H1 (cell line): ENCODE results near the gene NUP188. TPM values are rescaled to one million over a fixed set of nuclear protein-coding genes. Genes with fewer than 3 reads are reported as not detected.

Experiments
- CTCF ChIA-PET: fragments of 300-600 bp; sonication (Branson Sonifier 250); formaldehyde crosslinking; loops from one replicate; lab custom pipeline; 2021; ENCODE audit not compliant: partially characterized antibody; lab: Charles Lee
- POLR2A ChIA-PET: fragments of 300-600 bp; sonication (Branson Sonifier 250); formaldehyde crosslinking; loops from one replicate; lab custom pipeline; 2021; ENCODE audit warnings: inconsistent platforms; ENCODE audit not compliant: partially characterized antibody; lab: Charles Lee
- DNase-seq, 2 experiments: peaks; one replicate each; pipeline versions ENCODE4 v3.0.0 to v3.0.0-alpha.2; 2010 to 2022; ENCODE audit warnings: low spot score in 2 of 2, low read depth in 1 of 2, mixed read lengths in 1 of 2
- FAIRE-seq: peaks from 2 replicates; lab custom pipeline; 2011; peaks lifted over from hg19 to GRCh38; lab: Jason Lieb, UNC
- H2AFZ ChIP-seq: 2 replicates; pipeline ENCODE4 v1.8.1; 2012; ENCODE audit warnings: low read length, inconsistent platforms
- H2AK5ac ChIP-seq: 2 replicates; pipeline ENCODE4 v1.6.1; 2013; ENCODE audit warnings: low read depth, low read length
- H2BK120ac ChIP-seq: replicated peaks from 2 replicates; pipeline ENCODE3; 2013; ENCODE audit warnings: low read depth, low read length, inconsistent platforms
- H2BK12ac ChIP-seq: 2 replicates; pipeline ENCODE4 v1.6.1; 2013; ENCODE audit warnings: low read depth, low read length
- H2BK15ac ChIP-seq: 2 replicates; pipeline ENCODE4 v1.6.1; 2013; ENCODE audit warnings: low read length
- H2BK20ac ChIP-seq: 2 replicates; pipeline ENCODE4 v1.6.1; 2013; ENCODE audit warnings: low read length
- H2BK5ac ChIP-seq: 2 replicates; pipeline ENCODE4 v1.6.1; 2013; ENCODE audit warnings: low read depth, low read length
- H3K14ac ChIP-seq: 2 replicates; pipeline ENCODE4 v1.6.1; 2013; ENCODE audit warnings: inconsistent platforms; ENCODE audit not compliant: insufficient read length
- H3K18ac ChIP-seq: 2 replicates; pipeline ENCODE4 v1.6.1; 2013; ENCODE audit warnings: low read length; ENCODE audit errors: extremely low read depth
- H3K23ac ChIP-seq: 2 replicates; pipeline ENCODE4 v1.6.1; 2013; ENCODE audit warnings: inconsistent platforms; ENCODE audit not compliant: insufficient read length
- H3K23me2 ChIP-seq: 2 replicates; pipeline ENCODE4 v1.6.1; 2013; ENCODE audit warnings: low read depth, low read length
- H3K27ac ChIP-seq: 2 replicates; pipeline ENCODE4 v1.6.1; 2011; ENCODE audit warnings: low read depth, low read length, inconsistent platforms
- H3K27me3 ChIP-seq, 4 experiments: replicated peaks in 1 of 4; 1 replicate in 1 of 4; 2 replicates in 3 of 4; pipeline versions ENCODE4 v1.6.1 to v1.8.1; 2011 to 2013; ENCODE audit warnings: low read length in 3 of 4, mild to moderate bottlenecking in 3 of 4, inconsistent platforms in 2 of 4, mixed read lengths in 2 of 4, moderate library complexity in 1 of 4; ENCODE audit not compliant: control insufficient read depth in 3 of 4, insufficient read depth in 3 of 4; ENCODE audit errors: extremely low read depth in 1 of 4
- H3K36me3 ChIP-seq, 4 experiments: 2 replicates each; pipeline versions ENCODE4 v1.6.1 to v1.8.1; 2011 to 2013; ENCODE audit warnings: mild to moderate bottlenecking in 4 of 4, low read length in 3 of 4, moderate library complexity in 2 of 4, control low read depth in 1 of 4, inconsistent platforms in 1 of 4; ENCODE audit not compliant: insufficient read depth in 4 of 4, control insufficient read depth in 2 of 4
- H3K4ac ChIP-seq: replicated peaks from 2 replicates; pipeline ENCODE3; 2013; ENCODE audit warnings: low read length, low read depth, mixed read lengths, inconsistent platforms; ENCODE audit not compliant: insufficient read length
- H3K4me1 ChIP-seq, 4 experiments: replicated peaks in 1 of 4; 1 replicate in 1 of 4; 2 replicates in 3 of 4; pipeline versions ENCODE4 v1.6.1 to v1.8.1; 2011 to 2013; ENCODE audit warnings: low read length in 3 of 4, inconsistent platforms in 2 of 4, mixed read lengths in 1 of 4; ENCODE audit not compliant: insufficient read depth in 4 of 4, control insufficient read depth in 3 of 4
- H3K4me2 ChIP-seq, 2 experiments: 2 replicates each; pipeline versions ENCODE4 v1.6.1 to v1.8.1; 2011 to 2013; ENCODE audit warnings: low read depth in 2 of 2, low read length in 2 of 2, control low read depth in 1 of 2, inconsistent platforms in 1 of 2, mild to moderate bottlenecking in 1 of 2; ENCODE audit not compliant: insufficient read depth in 1 of 2
- H3K4me3 ChIP-seq, 4 experiments: fragments of 200-600, 300-600 bp in 1 of 4; sonication (generic), shearing (Covaris generic), sonication (Bioruptor Twin) in 1 of 4; 2 replicates each; pipeline versions ENCODE4 v1.5.1 to v1.8.1; 2011 to 2016; ENCODE audit warnings: low read length in 4 of 4, low read depth in 3 of 4, control low read depth in 2 of 4, inconsistent platforms in 2 of 4, mild to moderate bottlenecking in 2 of 4, mixed read lengths in 1 of 4, moderate library complexity in 1 of 4; ENCODE audit not compliant: insufficient read depth in 2 of 4; ENCODE audit errors: extremely low read depth in 1 of 4
- H3K56ac ChIP-seq: replicated peaks from 2 replicates; pipeline ENCODE3; 2013; ENCODE audit warnings: low read depth, mild to moderate bottlenecking, mixed read lengths, low read length, inconsistent platforms; ENCODE audit not compliant: insufficient read length
- H3K79me1 ChIP-seq: 2 replicates; pipeline ENCODE4 v1.6.1; 2013; ENCODE audit warnings: low read depth, low read length, control low read depth
- H3K79me2 ChIP-seq, 2 experiments: 2 replicates each; pipeline versions ENCODE4 v1.6.1 to v1.8.1; 2012 to 2013; ENCODE audit warnings: low read length in 2 of 2, mild to moderate bottlenecking in 2 of 2, inconsistent platforms in 1 of 2; ENCODE audit not compliant: insufficient read depth in 2 of 2, control insufficient read depth in 1 of 2
- H3K9ac ChIP-seq, 4 experiments: replicated peaks in 1 of 4; 1 replicate in 1 of 4; 2 replicates in 3 of 4; pipeline versions ENCODE4 v1.6.1 to v1.8.1; 2011 to 2013; ENCODE audit warnings: low read depth in 3 of 4, low read length in 3 of 4, control low read depth in 2 of 4, mild to moderate bottlenecking in 2 of 4, moderate library complexity in 2 of 4, inconsistent platforms in 1 of 4; ENCODE audit errors: extremely low read depth in 1 of 4
- H3K9me3 ChIP-seq, 2 experiments: 2 replicates each; pipeline versions ENCODE4 v1.6.1 to v1.8.1; 2012 to 2013; ENCODE audit warnings: mild to moderate bottlenecking in 2 of 2, moderate library complexity in 2 of 2, control low read depth in 1 of 2, inconsistent platforms in 1 of 2, low read depth in 1 of 2, low read length in 1 of 2, mixed read lengths in 1 of 2; ENCODE audit not compliant: insufficient read depth in 2 of 2
- H4K20me1 ChIP-seq, 2 experiments: replicated peaks in 1 of 2; 2 replicates each; pipeline versions ENCODE3 to v1.8.1; 2011 to 2013; ENCODE audit warnings: inconsistent platforms in 2 of 2, low read length in 2 of 2, mild to moderate bottlenecking in 1 of 2; ENCODE audit not compliant: insufficient read depth in 2 of 2, control insufficient read depth in 1 of 2
- H4K5ac ChIP-seq: 2 replicates; pipeline ENCODE4 v1.6.1; 2013; ENCODE audit warnings: low read length, low read depth, mixed read lengths, inconsistent platforms; ENCODE audit not compliant: insufficient read length
- H4K8ac ChIP-seq: 2 replicates; pipeline ENCODE4 v1.8.0; 2013; ENCODE audit warnings: mild to moderate bottlenecking, moderate library complexity, low read length, inconsistent platforms; ENCODE audit not compliant: insufficient read depth; ENCODE audit errors: extremely low read depth
- H4K91ac ChIP-seq: replicated peaks from 2 replicates; pipeline ENCODE3; 2013; ENCODE audit warnings: low read length, mixed read lengths, inconsistent platforms; ENCODE audit not compliant: insufficient read length
- ASH2L ChIP-seq: fragments of 200-600, 300-600 bp; sonication (generic); IDR thresholded peaks from one replicate; pipeline ENCODE4 v1.7.1; 2017; ENCODE audit warnings: low read length
- CEBPB ChIP-seq: IDR thresholded peaks from 2 replicates; pipeline ENCODE4 v1.6.1; 2012; ENCODE audit warnings: low read depth, low read length
- RFX5 ChIP-seq: IDR thresholded peaks from 2 replicates; pipeline ENCODE4 v1.6.1; 2011; ENCODE audit warnings: low read depth, low read length, improper control_type of control experiment, borderline replicate concordance
- SIX5 ChIP-seq: IDR thresholded peaks from 2 replicates; pipeline ENCODE4 v1.6.1; 2011; ENCODE audit warnings: mild to moderate bottlenecking, low read depth, low read length
- WGBS, 2 experiments: shearing (Covaris generic) in 1 of 2; methylation state at CpG; one replicate each; pipeline versions ENCODE4 v1.1.6 to v1.1.7; 2013 to 2015; ENCODE audit warnings: low lambda C conversion rate in 2 of 2, mixed read lengths in 2 of 2, inconsistent platforms in 1 of 2, low coverage in 1 of 2, missing lambda C conversion rate in 1 of 2; ENCODE audit not compliant: insufficient replicate concordance in 2 of 2, insufficient coverage in 1 of 2, insufficient read length in 1 of 2; ENCODE audit errors: extremely low coverage in 1 of 2, missing lambda C conversion rate in 1 of 2; 5-methylcytosine and 5-hydroxymethylcytosine counted together
- polyA plus RNA-seq, 7 experiments: library from polyadenylated mRNA; depleted of rRNA in 3 of 7; stranded (reverse) in 5 of 7; unstranded in 2 of 7; fragments of >200 nt in 5 of 7; fragments of 200-250 nt in 2 of 7; gene quantifications; 1 replicate in 5 of 7; 2 replicates in 1 of 7; 4 replicates in 1 of 7; pipeline versions ENCODE4 v1.2.1 to v1.2.3, GENCODE V29; 2011 to 2013; ENCODE audit warnings: missing spikeins in 2 of 7, mixed read lengths in 2 of 7
- total RNA-seq: library from RNA; stranded (reverse); fragmentation: NEBNext Ultra II Directional; extraction: Animal tissue kit (Norgen Biotek cat#: 25700); gene quantifications from 2 replicates; pipeline ENCODE4 v1.2.1, GENCODE V29; 2021

The NUP188 gene
- total and polyA plus RNA-seq, 2 of the 8 experiments (the other 6 are each of a cell fraction or from before 2014, with no cell fraction given) = 90.1 to 111 TPM

GRCh38 chr9:128998462-128998861 is 51.0 kb downstream of the NUP188 start:
- H2BK12ac ChIP-seq = no peak overlapping the region
- no peak overlapping the region for H4K5ac ChIP-seq
- H2BK15ac ChIP-seq = no peak overlapping the region
- ChIA-PET POLR2A (interaction anchor here (0.9 to 2.5 kb wide), 2 partner anchors 10 to 222 kb away, joined by 3 to 11 read pairs; no protein-coding TSS in a partner anchor), CTCF (interaction anchor here (1.4 to 7.4 kb wide), 2 partner anchors 10 to 151 kb away, joined by 3 to 67 read pairs; no protein-coding TSS in a partner anchor)
- no peak overlapping the region for H2AFZ ChIP-seq
- no peak overlapping the region for H3K9ac ChIP-seq
- TF ChIP-seq ASH2L (no peak), RFX5 (no peak), SIX5 (no peak), CEBPB (no peak)
- H3K79me2 ChIP-seq = no peaks in the 10 kb centered on the region
- H3K4me3 ChIP-seq = no peak overlapping the region
- no peak overlapping the region for H2BK20ac ChIP-seq
- 95% methylated on average over 6 of the region's 6 CpGs; no CpG with 5 or more reads in 1 of the 2 experiments for WGBS, 2 experiments
- no peak overlapping the region for H3K56ac ChIP-seq
- no peak overlapping the region for H3K18ac ChIP-seq
- H3K27ac ChIP-seq = no peak overlapping the region
- H2BK120ac ChIP-seq = no peak overlapping the region
- no peak overlapping the region for H4K91ac ChIP-seq
- peaks cover 55 to 86% (median 80%) of the 10 kb centered on the region in 4 experiments for H3K36me3 ChIP-seq
- H3K27me3 ChIP-seq = no peaks in the 10 kb centered on the region
- H4K8ac ChIP-seq = no peak overlapping the region
- FAIRE-seq (no peak), DNase-seq (no peak)
- no peak overlapping the region for H3K4me2 ChIP-seq
- H3K4ac ChIP-seq = no peak overlapping the region
- H3K79me1 ChIP-seq = no peaks in the 10 kb centered on the region
- H3K4me1 ChIP-seq = no peaks in the 10 kb centered on the region
- H2AK5ac ChIP-seq = no peak overlapping the region
- H3K23me2 ChIP-seq = no peaks in the 10 kb centered on the region
- H2BK5ac ChIP-seq = no peak overlapping the region; the same call in 1 of the 2 replicates
- no peaks in the 10 kb centered on the region for H3K9me3 ChIP-seq
- peaks cover 9 to 10% of the 10 kb centered on the region in 2 experiments for H4K20me1 ChIP-seq
- no peak overlapping the region for H3K14ac ChIP-seq
- no peak overlapping the region for H3K23ac ChIP-seq
